ENCODE measurements around the gene RHBDD2.

GRCh38 chr7:75835688-75836285, 43.0 kb upstream of the RHBDD2 start:
- TF ChIP-seq CTCF (IDR thresholded peaks at IDR 0.05; ENCODE audit: poor library complexity): no peak
- no peak for TF ChIP-seq EZH2phosphoT487 (IDR thresholded peaks at IDR 0.05; ENCODE audit: low read depth, severe bottlenecking, unreplicated experiment)
- no peak for TF ChIP-seq EZH2 (IDR thresholded peaks at IDR 0.05; ENCODE audit: borderline replicate concordance)
